Smooth muscle cell (in vitro differentiated cells): Measurements from ENCODE around the gene DNAH14. TPM values are rescaled to one million over a fixed set of nuclear protein-coding genes. Genes with fewer than 3 reads are reported as not detected.

ENCODE experiments used
- DNase-seq: peaks from one replicate; lab custom pipeline; 2025; ENCODE audit not compliant: unreplicated experiment; lab: John Stamatoyannopoulos, UW
- H2AFZ ChIP-seq: fragments of 200-600 bp; sonication (generic); 2 replicates; pipeline ENCODE4 v1.6.0; 2016; ENCODE audit warnings: antibody characterized with exemption, low read depth, mild to moderate bottlenecking
- H3F3A ChIP-seq: fragments of 200-600 bp; sonication (generic); 2 replicates; pipeline ENCODE4 v1.6.0; 2017; ENCODE audit warnings: antibody characterized with exemption, low read depth
- H3K27ac ChIP-seq: fragments of 200-600 bp; sonication (generic); 2 replicates; pipeline ENCODE4 v1.5.1; 2016; ENCODE audit warnings: low read depth, mild to moderate bottlenecking
- H3K27me3 ChIP-seq: fragments of 200-600 bp; sonication (generic); 2 replicates; pipeline ENCODE4 v1.6.1; 2016; ENCODE audit warnings: low read depth, mild to moderate bottlenecking
- H3K36me3 ChIP-seq: fragments of 200-600 bp; sonication (generic); 2 replicates; pipeline ENCODE4 v1.5.1; 2016; ENCODE audit warnings: low read depth
- H3K4me1 ChIP-seq: fragments of 200-600 bp; sonication (generic); 2 replicates; pipeline ENCODE4 v1.5.1; 2016; ENCODE audit warnings: low read depth
- H3K4me2 ChIP-seq: fragments of 200-600 bp; sonication (generic); 2 replicates; pipeline ENCODE4 v1.6.0; 2016; ENCODE audit warnings: mild to moderate bottlenecking
- H3K4me3 ChIP-seq: fragments of 200-600 bp; sonication (generic); 2 replicates; pipeline ENCODE4 v1.5.1; 2016; ENCODE audit warnings: mild to moderate bottlenecking
- H3K79me2 ChIP-seq: fragments of 200-600 bp; sonication (generic); 2 replicates; pipeline ENCODE4 v1.6.0; 2016; ENCODE audit warnings: low read depth, mild to moderate bottlenecking
- H3K9ac ChIP-seq: fragments of 200-600 bp; sonication (generic); 2 replicates; pipeline ENCODE4 v1.6.0; 2016; ENCODE audit warnings: low read depth
- H3K9me3 ChIP-seq: fragments of 200-600 bp; sonication (generic); replicated peaks from 2 replicates; pipeline ENCODE4 v1.5.1; 2016; ENCODE audit warnings: low read depth
- H4K20me1 ChIP-seq: fragments of 200-600 bp; sonication (generic); 2 replicates; pipeline ENCODE4 v1.6.0; 2016; ENCODE audit warnings: low read depth
- WGBS: methylation state at CpG from one replicate; pipeline ENCODE4 v1.1.7; 2016; ENCODE audit warnings: low lambda C conversion rate; 5-methylcytosine and 5-hydroxymethylcytosine counted together
- polyA plus RNA-seq: library from polyadenylated mRNA; unstranded; fragments of >200 nt; fragmentation: Nextera tagmentation; extraction: Ambion mirVana; gene quantifications from 2 replicates; pipeline ENCODE4 v1.2.1, GENCODE V29; 2016
- total RNA-seq: library from RNA; depleted of rRNA; stranded (reverse); fragments of >200 nt; gene quantifications from 2 replicates; pipeline ENCODE4 v1.2.3, GENCODE V29; 2014
- TF ChIP-seq, protein P1 (sequence below): fragments of 200-600 bp; sonication (generic); IDR thresholded peaks from 2 replicates; pipeline ENCODE4 v1.5.1; 2017; ENCODE audit warnings: borderline replicate concordance, mild to moderate bottlenecking, antibody characterized with exemption; ENCODE audit not compliant: insufficient read depth, poor library complexity, severe bottlenecking

DNAH14 gene
- total and polyA plus RNA-seq, 2 experiments from 2014 or later: 9.4 to 44.0 TPM

DNA sequence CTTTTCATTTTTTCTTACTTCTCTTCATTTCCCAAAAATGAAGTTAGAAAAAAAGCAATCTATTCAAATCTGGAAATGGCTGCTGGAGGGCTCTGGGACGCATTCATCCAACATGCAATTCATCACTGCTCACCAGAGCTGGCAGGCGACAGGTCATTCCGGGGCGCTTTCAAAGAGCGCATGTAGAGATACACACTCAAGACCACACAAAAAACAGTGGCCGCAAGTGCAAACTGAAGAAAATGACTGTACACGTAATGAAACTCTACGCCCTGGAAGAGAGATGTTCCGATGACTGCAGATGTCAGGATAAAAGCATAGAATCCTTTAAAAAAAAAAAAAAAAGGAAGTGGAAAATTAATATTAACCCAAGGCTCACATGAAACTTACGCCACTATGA is 482.8 kb downstream of the DNAH14 start:
- peaks cover 73% of the 10 kb centered on the region for H4K20me1 ChIP-seq
- peaks cover 7% of the 10 kb centered on the region for H3K79me2 ChIP-seq
- no peak overlapping the region for H2AFZ ChIP-seq
- no peaks in the 10 kb centered on the region for H3K9me3 ChIP-seq
- peaks cover 6% of the 10 kb centered on the region for H3K4me1 ChIP-seq
- H3K4me2 ChIP-seq: no peak overlapping the region
- H3K27ac ChIP-seq: no peak overlapping the region
- H3K27me3 ChIP-seq: no peaks in the 10 kb centered on the region
- DNase-seq: no peak
- TF ChIP-seq, protein P1, sequence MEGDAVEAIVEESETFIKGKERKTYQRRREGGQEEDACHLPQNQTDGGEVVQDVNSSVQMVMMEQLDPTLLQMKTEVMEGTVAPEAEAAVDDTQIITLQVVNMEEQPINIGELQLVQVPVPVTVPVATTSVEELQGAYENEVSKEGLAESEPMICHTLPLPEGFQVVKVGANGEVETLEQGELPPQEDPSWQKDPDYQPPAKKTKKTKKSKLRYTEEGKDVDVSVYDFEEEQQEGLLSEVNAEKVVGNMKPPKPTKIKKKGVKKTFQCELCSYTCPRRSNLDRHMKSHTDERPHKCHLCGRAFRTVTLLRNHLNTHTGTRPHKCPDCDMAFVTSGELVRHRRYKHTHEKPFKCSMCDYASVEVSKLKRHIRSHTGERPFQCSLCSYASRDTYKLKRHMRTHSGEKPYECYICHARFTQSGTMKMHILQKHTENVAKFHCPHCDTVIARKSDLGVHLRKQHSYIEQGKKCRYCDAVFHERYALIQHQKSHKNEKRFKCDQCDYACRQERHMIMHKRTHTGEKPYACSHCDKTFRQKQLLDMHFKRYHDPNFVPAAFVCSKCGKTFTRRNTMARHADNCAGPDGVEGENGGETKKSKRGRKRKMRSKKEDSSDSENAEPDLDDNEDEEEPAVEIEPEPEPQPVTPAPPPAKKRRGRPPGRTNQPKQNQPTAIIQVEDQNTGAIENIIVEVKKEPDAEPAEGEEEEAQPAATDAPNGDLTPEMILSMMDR: no peak
- H3K9ac ChIP-seq: no peak overlapping the region
- H3K4me3 ChIP-seq: no peak overlapping the region
- H3F3A ChIP-seq: no peaks in the 10 kb centered on the region
- 93% methylated on average over 10 of the region's 10 CpGs for WGBS
- no peaks in the 10 kb centered on the region for H3K36me3 ChIP-seq

DNA sequence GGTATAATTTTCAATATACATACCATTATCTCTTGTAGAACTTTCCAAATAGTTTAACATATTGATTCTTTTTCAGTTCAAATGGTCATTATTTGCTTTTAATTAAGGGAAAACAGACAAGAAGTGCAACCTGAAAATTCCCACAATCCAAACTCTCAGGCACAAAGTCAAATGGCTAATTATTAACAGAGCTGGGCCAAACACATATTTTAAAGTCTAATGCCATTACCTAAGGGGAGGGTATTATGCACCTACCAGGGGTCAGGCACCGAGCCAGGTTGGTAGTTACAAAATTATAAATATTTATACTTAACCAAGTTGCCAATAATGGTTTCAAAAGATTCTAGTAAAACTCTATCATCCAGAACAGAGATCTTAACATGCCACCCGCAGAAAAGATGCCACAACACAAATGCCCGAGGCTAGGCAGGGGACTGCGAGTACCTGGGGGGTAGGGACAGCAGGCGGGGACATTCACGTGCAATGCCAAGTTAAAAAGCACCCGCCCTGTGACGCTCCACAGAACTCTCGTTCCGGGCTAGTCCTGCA is 483.4 kb downstream of the DNAH14 start:
- Histone ChIP-seq H3K27me3 (no peaks in the 10 kb centered on the region), H3K9me3 (no peaks in the 10 kb centered on the region), H4K20me1 (peaks cover 74% of the 10 kb centered on the region), H3K4me2 (no peak overlapping the region), H3K79me2 (peaks cover 9% of the 10 kb centered on the region), H3K4me1 (peaks cover 6% of the 10 kb centered on the region), H3K4me3 (no peak overlapping the region), H3K9ac (no peak overlapping the region), H2AFZ (no peak overlapping the region), H3K27ac (no peak overlapping the region), H3F3A (no peaks in the 10 kb centered on the region), H3K36me3 (no peaks in the 10 kb centered on the region)
- TF ChIP-seq, protein P1: no peak
- no peak for DNase-seq
- 86% methylated on average over 10 of the region's 10 CpGs for WGBS

DNA sequence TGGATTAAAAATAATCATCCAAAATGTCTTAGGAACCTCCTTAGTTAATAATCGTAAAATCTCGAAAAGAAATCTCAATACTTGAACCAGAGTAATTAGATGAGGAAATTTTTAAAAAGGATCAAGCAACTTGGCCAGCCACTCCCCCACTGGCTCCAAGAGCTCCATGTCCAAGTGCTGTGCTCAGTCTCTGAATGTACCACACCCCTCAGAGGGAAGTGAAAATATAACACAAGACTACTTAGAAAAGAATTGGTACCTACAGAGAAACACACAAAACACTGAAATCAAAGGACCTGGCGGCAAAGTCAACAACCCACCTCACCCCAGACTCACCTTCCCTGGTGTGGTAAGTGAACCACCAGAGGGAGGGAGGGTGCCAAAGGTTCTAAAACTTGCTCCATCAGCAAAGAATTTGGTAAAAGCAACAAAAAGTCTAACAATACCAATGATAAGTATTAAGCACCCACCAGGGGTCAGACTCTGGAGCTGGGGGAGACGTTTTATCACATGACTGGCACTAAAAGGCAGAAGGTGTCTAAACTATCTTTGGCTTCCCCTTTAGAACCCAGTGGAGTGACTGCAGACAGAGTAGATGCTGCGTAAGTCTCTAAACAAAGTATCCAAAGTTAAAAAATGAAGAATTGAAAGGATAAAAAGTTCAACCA is 484.4 kb downstream of the DNAH14 start:
- Histone ChIP-seq H3K4me3 (no peak overlapping the region), H3K27me3 (no peaks in the 10 kb centered on the region), H3F3A (no peaks in the 10 kb centered on the region), H3K9me3 (no peaks in the 10 kb centered on the region), H3K4me2 (no peak overlapping the region), H3K9ac (no peak overlapping the region), H3K27ac (no peak overlapping the region), H4K20me1 (peaks cover 71% of the 10 kb centered on the region), H3K36me3 (no peaks in the 10 kb centered on the region), H3K4me1 (peaks cover 6% of the 10 kb centered on the region), H3K79me2 (peaks cover 9% of the 10 kb centered on the region), H2AFZ (no peak overlapping the region)
- no peak for DNase-seq
- TF ChIP-seq, protein P1: no peak
- WGBS: 100% methylated on average over 5 of the region's 5 CpGs

DNA sequence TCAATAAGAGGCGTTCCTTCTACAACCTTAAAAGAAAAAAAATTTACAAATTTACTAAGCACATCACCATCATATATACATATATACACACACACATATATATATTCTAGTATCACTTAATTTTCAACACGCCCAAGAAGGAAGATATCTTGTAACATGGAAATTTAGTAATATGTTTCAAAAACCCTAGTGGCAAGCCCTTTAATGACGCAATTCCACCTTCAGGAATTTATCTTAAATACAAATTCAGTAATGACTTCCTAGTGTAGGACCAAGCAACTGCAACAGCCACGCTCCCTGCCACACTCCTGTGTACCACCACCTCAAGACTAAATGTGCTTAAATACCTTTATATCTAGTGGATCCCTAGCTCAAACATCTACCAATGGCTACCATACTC is 485.8 kb downstream of the DNAH14 start:
- no peaks in the 10 kb centered on the region for H3K27me3 ChIP-seq
- peaks cover 70% of the 10 kb centered on the region for H4K20me1 ChIP-seq
- H2AFZ ChIP-seq: no peak overlapping the region
- H3K4me2 ChIP-seq: no peak overlapping the region
- peaks cover 11% of the 10 kb centered on the region for H3K79me2 ChIP-seq
- H3K9me3 ChIP-seq: no peaks in the 10 kb centered on the region
- H3K36me3 ChIP-seq: no peaks in the 10 kb centered on the region
- H3F3A ChIP-seq: no peaks in the 10 kb centered on the region
- no peaks in the 10 kb centered on the region for H3K4me1 ChIP-seq
- 98% methylated on average over 4 of the region's 4 CpGs for WGBS
- no peak overlapping the region for H3K9ac ChIP-seq
- DNase-seq: no peak
- no peak overlapping the region for H3K27ac ChIP-seq
- TF ChIP-seq, protein P1: no peak
- no peak overlapping the region for H3K4me3 ChIP-seq
